HL-60 (cell line): ENCODE results near the gene GOT1.

Source experiments
- DNase-seq, 2 experiments: peaks; one replicate each; pipeline ENCODE4 v3.0.0-alpha.2; 2010 to 2020; ENCODE audit warnings: low read depth in 1 of 2, low spot score in 1 of 2
- H3K27ac ChIP-seq: fragments of 250-450 bp; sonication (Bioruptor Pico); replicated peaks from 2 replicates; pipeline ENCODE4 v1.5.1; 2020; ENCODE audit warnings: mild to moderate bottlenecking, moderate library complexity
- H3K27me3 ChIP-seq: fragments of 250-450 bp; sonication (Bioruptor Pico); 2 replicates; pipeline ENCODE4 v1.5.1; 2021; ENCODE audit warnings: mild to moderate bottlenecking, moderate library complexity; ENCODE audit not compliant: insufficient read depth, poor library complexity, severe bottlenecking
- H3K4me3 ChIP-seq: replicated peaks from 2 replicates; pipeline ENCODE4 v1.5.1; 2011; ENCODE audit warnings: mild to moderate bottlenecking, control low read depth, low read length; ENCODE audit not compliant: insufficient read depth
- CTCF ChIP-seq: IDR thresholded peaks from one replicate; pipeline ENCODE4 v1.5.1; 2011; ENCODE audit warnings: low read length, control low read depth, inconsistent platforms; ENCODE audit not compliant: insufficient read depth
- GABPA ChIP-seq: IDR thresholded peaks from 2 replicates; pipeline ENCODE4 v1.6.1; 2012; ENCODE audit warnings: low read depth
- POLR2AphosphoS5 ChIP-seq: IDR thresholded peaks from 2 replicates; pipeline ENCODE4 v1.6.1; 2012; ENCODE audit warnings: low read depth
- REST ChIP-seq: IDR thresholded peaks from 2 replicates; pipeline ENCODE4 v1.6.1; 2012; ENCODE audit warnings: low read depth; ENCODE audit not compliant: insufficient replicate concordance
- SPI1 ChIP-seq: IDR thresholded peaks from 2 replicates; pipeline ENCODE4 v1.6.1; 2012; ENCODE audit warnings: low read depth, mild to moderate bottlenecking, borderline replicate concordance

Gene GOT1

GRCh38 chr10:99410146-99410545, 20.3 kb downstream of the GOT1 start:
- no peak overlapping the region for H3K27ac ChIP-seq
- TF ChIP-seq POLR2AphosphoS5 (no peak), CTCF (no peak)
- no peak overlapping the region for H3K4me3 ChIP-seq
- H3K27me3 ChIP-seq, result no peaks in the 10 kb centered on the region
- DNase-seq, result no peak

GRCh38 chr10:99406149-99406548, 24.3 kb downstream of the GOT1 start:
- DNase-seq, result no peak
- TF ChIP-seq REST (no peak), SPI1 (no peak), CTCF (no peak)
- H3K27me3 ChIP-seq, result no peaks in the 10 kb centered on the region
- no peak overlapping the region for H3K27ac ChIP-seq
- no peak overlapping the region for H3K4me3 ChIP-seq

GRCh38 chr10:99403674-99404073, 26.8 kb downstream of the GOT1 start:
- H3K27me3 ChIP-seq, result no peaks in the 10 kb centered on the region
- DNase-seq, result no peak
- H3K27ac ChIP-seq, result no peak overlapping the region
- no peak overlapping the region for H3K4me3 ChIP-seq
- TF ChIP-seq SPI1 (no peak), GABPA (no peak)

- no peak for DNase-seq
- Histone ChIP-seq H3K27ac (no peak overlapping the region), H3K27me3 (no peaks in the 10 kb centered on the region), H3K4me3 (no peak overlapping the region)
- no peak for TF ChIP-seq CTCF
Observed at GRCh38 chr10:99399664-99400063, 30.8 kb downstream of the GOT1 start.

GRCh38 chr10:99396471-99396870, 34.0 kb downstream of the GOT1 start:
- Histone ChIP-seq H3K27ac (no peak overlapping the region), H3K4me3 (no peak overlapping the region), H3K27me3 (no peaks in the 10 kb centered on the region)
- no peak for TF ChIP-seq GABPA
- TF ChIP-seq REST, result no peak
- no peak for TF ChIP-seq SPI1
- TF ChIP-seq POLR2AphosphoS5, result no peak
- TF ChIP-seq CTCF, result no peak
- DNase-seq, result no peak
